OCI-LY1 (cell line): ENCODE results near the gene HSDL1.

Source experiments
- H2AFZ ChIP-seq: fragments of 200-600 bp; sonication (generic), shearing (Covaris generic); 2 replicates; pipeline ENCODE4 v1.6.0; 2014; ENCODE audit warnings: antibody characterized with exemption, mild to moderate bottlenecking, low read length
- H3F3A ChIP-seq: fragments of 200-600 bp; sonication (generic), shearing (Covaris generic); 2 replicates; pipeline ENCODE4 v1.6.0; 2014; ENCODE audit warnings: mild to moderate bottlenecking, antibody characterized with exemption, low read length, moderate library complexity; ENCODE audit not compliant: insufficient read depth
- H3K27ac ChIP-seq: fragments of 200-600 bp; sonication (generic); 2 replicates; pipeline ENCODE4 v1.5.1; 2014; ENCODE audit warnings: low read length, mixed run types, mild to moderate bottlenecking, low read depth; ENCODE audit not compliant: poor library complexity, severe bottlenecking
- H3K27me3 ChIP-seq: fragments of 200-600 bp; sonication (generic); 2 replicates; pipeline ENCODE4 v1.6.0; 2014; ENCODE audit warnings: antibody characterized with exemption, mild to moderate bottlenecking, low read length, moderate library complexity; ENCODE audit not compliant: insufficient read depth
- H3K36me3 ChIP-seq: fragments of 200-600 bp; sonication (generic); 2 replicates; pipeline ENCODE4 v1.6.1; 2014; ENCODE audit warnings: mild to moderate bottlenecking, antibody characterized with exemption, low read length, moderate library complexity, mixed read lengths; ENCODE audit not compliant: insufficient read depth
- H3K4me1 ChIP-seq: fragments of 200-600 bp; sonication (generic); 2 replicates; pipeline ENCODE4 v1.5.1; 2014; ENCODE audit warnings: mild to moderate bottlenecking, low read length, moderate library complexity; ENCODE audit not compliant: insufficient read depth, severe bottlenecking
- H3K4me2 ChIP-seq: fragments of 200-600 bp; sonication (generic), shearing (Covaris generic); 2 replicates; pipeline ENCODE4 v1.6.1; 2014; ENCODE audit warnings: low read length
- H3K4me3 ChIP-seq: fragments of 200-600 bp; sonication (generic); 2 replicates; pipeline ENCODE4 v1.5.1; 2014; ENCODE audit warnings: low read length, low read depth, mild to moderate bottlenecking, mixed read lengths; ENCODE audit not compliant: poor library complexity, severe bottlenecking
- H3K79me2 ChIP-seq: fragments of 200-600 bp; shearing (Covaris generic); 2 replicates; pipeline ENCODE4 v1.6.1; 2016; ENCODE audit warnings: mixed run types, low read length, mixed read lengths; ENCODE audit not compliant: insufficient read depth
- H3K9ac ChIP-seq: fragments of 200-600 bp; sonication (generic), shearing (Covaris generic); 2 replicates; pipeline ENCODE4 v1.6.1; 2014; ENCODE audit warnings: mild to moderate bottlenecking, low read length, mixed read lengths
- H3K9me2 ChIP-seq: fragments of 200-600 bp; sonication (generic), shearing (Covaris generic); 2 replicates; pipeline ENCODE4 v1.6.1; 2014; ENCODE audit warnings: low read depth, mild to moderate bottlenecking, low read length, mixed read lengths
- H3K9me3 ChIP-seq: fragments of 200-600 bp; shearing (Covaris generic); 2 replicates; pipeline ENCODE4 v1.6.1; 2014; ENCODE audit warnings: low read length, mixed read lengths
- H4K20me1 ChIP-seq: fragments of 200-600 bp; sonication (generic), shearing (Covaris generic); 2 replicates; pipeline ENCODE4 v1.6.0; 2016; ENCODE audit warnings: mild to moderate bottlenecking, low read length; ENCODE audit not compliant: insufficient read depth
- CTCF ChIP-seq: fragments of 200-600 bp; sonication (generic), shearing (Covaris generic); IDR thresholded peaks from 2 replicates; pipeline ENCODE4 v1.5.1; 2017; ENCODE audit warnings: mild to moderate bottlenecking, antibody characterized with exemption, low read length, moderate library complexity, mixed read lengths
- EZH2 ChIP-seq: fragments of 200-600 bp; sonication (generic), shearing (Covaris generic); IDR thresholded peaks from 2 replicates; pipeline ENCODE4 v1.8.0; 2017; ENCODE audit warnings: borderline replicate concordance, mixed run types, mild to moderate bottlenecking, antibody characterized with exemption, low read length, moderate library complexity, mixed read lengths

The HSDL1 gene

GRCh38 chr16:84137769-84138357, 7.1 kb downstream of the HSDL1 start:
- H3K4me3 ChIP-seq: no peak overlapping the region
- peaks cover 41% of the 10 kb centered on the region for H3K4me1 ChIP-seq
- H3F3A ChIP-seq: no peaks in the 10 kb centered on the region
- no peak for TF ChIP-seq CTCF
- TF ChIP-seq EZH2: no peak
- no peak overlapping the region for H3K27ac ChIP-seq
- H3K9me2 ChIP-seq: no peaks in the 10 kb centered on the region
- H4K20me1 ChIP-seq: no peaks in the 10 kb centered on the region
- no peaks in the 10 kb centered on the region for H3K9me3 ChIP-seq
- no peak overlapping the region for H3K4me2 ChIP-seq
- H3K36me3 ChIP-seq: no peaks in the 10 kb centered on the region; the same call in 1 of the 2 replicates
- no peak overlapping the region for H3K9ac ChIP-seq
- H2AFZ ChIP-seq: no peak overlapping the region
- no peaks in the 10 kb centered on the region for H3K27me3 ChIP-seq
- no peaks in the 10 kb centered on the region for H3K79me2 ChIP-seq

DNA sequence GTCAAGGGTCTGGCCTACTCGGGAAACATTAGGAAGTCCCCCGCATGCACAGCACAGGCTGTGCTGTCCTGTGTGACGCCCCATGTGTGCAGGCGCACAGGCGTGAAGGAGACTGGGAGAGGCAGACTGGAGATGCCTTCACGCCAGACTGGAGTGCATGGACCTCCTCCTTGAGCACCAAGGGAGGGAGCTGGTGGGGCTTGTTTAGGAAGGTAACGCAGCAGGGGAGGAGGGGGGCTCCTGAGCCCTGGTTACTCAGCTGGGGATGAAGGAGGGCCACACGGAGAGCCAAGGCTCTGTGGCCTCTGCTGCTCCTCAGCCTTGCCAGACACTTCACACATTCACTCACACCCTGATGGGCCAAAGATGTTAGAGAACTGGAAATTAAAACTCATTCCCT, 7.7 kb downstream of the HSDL1 start:
- Histone ChIP-seq H3K27me3 (no peaks in the 10 kb centered on the region), H3K9me2 (no peaks in the 10 kb centered on the region), H3K4me2 (no peak overlapping the region), H3K4me3 (no peak overlapping the region), H4K20me1 (no peaks in the 10 kb centered on the region), H3K79me2 (no peaks in the 10 kb centered on the region), H2AFZ (no peak overlapping the region), H3K27ac (no peak overlapping the region), H3K36me3 (no peaks in the 10 kb centered on the region), H3F3A (no peaks in the 10 kb centered on the region), H3K9me3 (no peaks in the 10 kb centered on the region), H3K4me1 (peaks cover 46% of the 10 kb centered on the region), H3K9ac (no peak overlapping the region)
- TF ChIP-seq EZH2 (no peak), CTCF (no peak)

DNA sequence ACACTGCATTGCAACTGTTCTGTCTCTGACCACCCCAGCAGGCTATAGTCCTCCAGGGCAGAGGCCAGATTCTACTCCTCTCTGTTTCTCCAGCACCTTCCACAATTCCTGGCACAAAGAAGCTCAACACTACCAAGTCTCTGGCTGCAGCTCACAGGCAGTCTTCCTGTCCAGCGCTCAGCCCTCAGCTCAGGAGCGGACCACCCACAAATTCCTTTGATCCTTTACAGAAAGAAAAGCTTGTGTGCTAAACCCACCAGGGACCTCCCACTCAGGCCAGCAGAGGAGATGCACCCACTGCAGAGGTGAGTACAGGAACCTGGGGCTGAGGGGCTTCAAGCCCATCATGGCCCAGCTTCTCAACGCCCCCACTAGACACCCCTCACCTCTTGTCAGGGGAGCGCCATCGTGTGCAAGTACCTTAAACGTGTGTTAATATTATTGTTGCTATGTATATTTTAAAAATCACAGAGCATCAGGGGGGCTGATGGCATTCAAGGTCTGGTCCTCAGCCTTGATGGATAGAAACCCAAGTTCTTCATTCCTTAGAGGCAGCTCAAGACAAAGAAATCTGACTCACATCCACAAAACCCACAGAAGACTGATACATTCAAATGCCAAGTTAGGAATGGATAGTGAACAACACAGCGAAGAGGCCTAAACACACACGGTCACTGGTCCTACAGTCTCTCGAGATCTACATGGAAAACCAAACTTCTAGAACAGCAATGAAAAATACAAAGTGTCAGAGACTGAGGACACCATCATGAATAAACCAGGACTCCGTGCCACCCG, 8.4 kb downstream of the HSDL1 start:
- no peak for TF ChIP-seq EZH2
- TF ChIP-seq CTCF: no peak
- Histone ChIP-seq H3K4me2 (no peak overlapping the region), H3K4me3 (no peak overlapping the region), H2AFZ (no peak overlapping the region), H3K9ac (no peak overlapping the region), H3K27me3 (no peaks in the 10 kb centered on the region), H3F3A (no peaks in the 10 kb centered on the region), H3K9me2 (no peaks in the 10 kb centered on the region), H3K36me3 (no peaks in the 10 kb centered on the region), H3K4me1 (peaks cover 46% of the 10 kb centered on the region), H3K9me3 (no peaks in the 10 kb centered on the region), H3K27ac (no peak overlapping the region), H3K79me2 (no peaks in the 10 kb centered on the region), H4K20me1 (no peaks in the 10 kb centered on the region)
